Activated CD8-positive, alpha-beta memory T cell treated with anti-CD3 and anti-CD28 coated beads for 1 hour (primary cell): ENCODE measurements around the gene PRPF38B.
A peak's percentile ranks its signal among the peaks of the same experiment; 100 is the strongest.
"Not testable (repeated sequence)": the region's sequence is repeated elsewhere in the genome, so short reads cannot be mapped to it uniquely, and the experiment has no call there.

Experiments used
- DNase-seq, 2 donors: peaks; one replicate each; pipeline ENCODE4 v3.0.0-alpha.2; 2020; ENCODE audit warnings: low read depth in 1 of 2; ENCODE audit errors: extremely low read depth in 1 of 2

The PRPF38B gene

DNA sequence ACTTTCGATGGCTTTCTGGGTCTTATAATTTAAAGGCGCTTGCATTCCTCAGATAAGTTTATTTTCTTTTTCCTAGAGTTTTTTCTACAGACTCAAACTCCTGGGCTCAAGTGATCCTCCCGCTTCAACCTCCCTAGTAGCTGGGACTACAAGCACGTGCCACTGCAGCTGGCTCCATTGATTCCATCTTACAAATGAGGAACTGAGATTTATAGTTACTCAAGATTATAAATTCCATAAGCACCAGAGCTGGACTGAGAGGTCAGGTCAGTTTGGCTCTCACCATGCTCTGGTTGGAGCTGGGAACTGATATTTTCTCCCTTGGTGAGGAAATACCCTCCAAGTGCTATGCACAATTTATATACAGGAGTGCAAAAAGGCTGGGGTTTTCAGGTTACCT, 13.4 kb upstream of the PRPF38B start:
- DNase-seq, result no peak

DNA sequence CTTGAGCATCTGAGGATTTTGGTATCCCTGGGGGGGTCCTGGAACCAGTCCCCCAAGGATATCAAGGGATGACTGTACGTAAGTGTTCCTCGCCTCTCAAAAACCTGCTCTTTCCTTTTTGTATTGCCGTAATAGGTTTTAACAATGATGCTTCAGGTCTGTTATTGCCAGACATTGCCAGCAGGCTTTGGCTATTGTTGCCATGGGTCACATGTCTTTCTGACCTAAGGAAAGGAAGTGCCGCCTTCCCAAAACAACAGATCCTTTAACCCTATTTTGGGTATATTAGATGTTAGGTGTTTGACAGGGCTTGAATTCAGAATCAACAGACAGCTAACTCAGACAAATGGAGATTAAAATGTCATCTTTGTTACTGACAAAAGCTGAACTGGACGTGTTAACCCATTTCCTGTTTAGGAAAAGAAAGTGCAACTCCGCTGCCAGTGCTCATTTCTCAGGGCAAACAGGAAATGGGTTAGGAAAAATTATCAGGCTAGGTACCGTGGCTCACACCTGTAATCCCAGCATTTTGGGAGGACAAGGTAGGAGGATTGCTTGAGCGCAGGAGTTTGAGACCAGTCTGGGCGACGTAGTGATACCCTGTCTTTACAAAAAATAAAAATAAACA, 12.4 kb upstream of the PRPF38B start:
- DNase-seq, result no peak

DNA sequence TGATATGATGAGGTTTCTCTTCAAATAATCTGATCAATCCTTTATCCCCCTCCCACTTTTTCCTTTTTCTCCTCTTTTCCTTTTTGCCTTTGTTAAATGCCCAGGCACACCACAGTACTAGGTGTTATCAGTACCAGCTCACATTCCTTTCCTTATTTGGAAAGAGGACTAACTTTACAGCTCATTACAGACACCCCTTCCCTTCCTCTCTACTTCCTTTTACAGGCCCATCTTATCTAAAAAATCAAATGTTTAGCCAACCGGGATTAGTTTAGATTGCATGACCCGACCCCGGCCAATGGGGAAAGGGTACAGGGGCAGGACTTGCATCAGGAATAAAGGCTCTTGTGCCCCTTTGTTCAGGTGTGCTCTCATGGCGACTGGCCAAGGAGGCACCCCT, 10.4 kb upstream of the PRPF38B start:
- DNase-seq, result not testable (repeated sequence)

DNA sequence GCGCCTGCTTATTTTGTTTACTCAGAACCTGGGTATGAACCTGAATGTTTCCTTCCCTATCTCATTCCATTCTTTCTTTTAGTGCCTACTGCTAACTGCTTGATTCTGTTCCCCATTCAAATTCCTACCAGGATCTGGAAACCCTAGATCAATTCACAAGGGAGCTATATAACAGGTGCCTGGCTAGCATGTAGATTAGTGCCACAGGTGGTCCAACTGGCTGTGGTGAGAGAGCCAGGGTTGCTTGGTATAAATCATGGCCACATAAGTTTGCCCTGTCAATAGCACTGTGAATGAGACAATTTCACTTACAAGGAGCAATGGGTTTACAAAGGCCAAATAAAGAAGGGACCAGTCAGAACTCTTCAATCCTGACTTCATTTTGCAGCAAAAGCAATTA, 6.6 kb upstream of the PRPF38B start:
- no peak for DNase-seq

DNA sequence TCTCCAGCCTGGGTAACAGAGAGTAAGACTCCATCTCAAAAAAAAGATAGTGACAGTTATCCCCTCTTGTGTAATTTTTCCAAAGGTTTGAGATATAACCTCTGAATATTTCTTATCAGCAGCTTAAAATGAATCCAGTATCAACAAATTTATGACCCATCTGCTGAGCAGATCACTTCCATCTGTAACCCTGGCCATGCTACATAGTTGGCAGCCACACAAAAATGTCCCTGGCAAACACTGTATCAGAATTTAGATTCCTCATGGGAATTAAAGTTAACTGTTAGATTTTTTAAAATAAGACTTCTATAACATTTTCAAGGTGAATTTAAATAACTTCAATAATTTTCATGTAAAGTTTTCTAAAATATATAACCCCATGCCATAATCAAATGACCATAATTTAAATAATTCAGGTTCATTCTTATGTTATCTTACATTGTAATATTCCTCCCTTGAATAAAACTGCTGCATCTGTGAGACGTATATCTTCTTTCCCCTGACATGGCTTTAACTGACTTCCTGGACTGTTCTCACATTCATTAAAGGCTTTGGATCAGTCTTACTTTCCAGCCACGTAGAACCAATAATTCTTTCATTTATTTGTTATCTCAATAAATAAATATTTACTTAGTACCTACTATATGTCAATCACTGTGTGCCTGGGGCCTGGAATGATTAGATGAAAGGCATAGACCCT, 5.3 kb upstream of the PRPF38B start:
- no peak for DNase-seq

DNA sequence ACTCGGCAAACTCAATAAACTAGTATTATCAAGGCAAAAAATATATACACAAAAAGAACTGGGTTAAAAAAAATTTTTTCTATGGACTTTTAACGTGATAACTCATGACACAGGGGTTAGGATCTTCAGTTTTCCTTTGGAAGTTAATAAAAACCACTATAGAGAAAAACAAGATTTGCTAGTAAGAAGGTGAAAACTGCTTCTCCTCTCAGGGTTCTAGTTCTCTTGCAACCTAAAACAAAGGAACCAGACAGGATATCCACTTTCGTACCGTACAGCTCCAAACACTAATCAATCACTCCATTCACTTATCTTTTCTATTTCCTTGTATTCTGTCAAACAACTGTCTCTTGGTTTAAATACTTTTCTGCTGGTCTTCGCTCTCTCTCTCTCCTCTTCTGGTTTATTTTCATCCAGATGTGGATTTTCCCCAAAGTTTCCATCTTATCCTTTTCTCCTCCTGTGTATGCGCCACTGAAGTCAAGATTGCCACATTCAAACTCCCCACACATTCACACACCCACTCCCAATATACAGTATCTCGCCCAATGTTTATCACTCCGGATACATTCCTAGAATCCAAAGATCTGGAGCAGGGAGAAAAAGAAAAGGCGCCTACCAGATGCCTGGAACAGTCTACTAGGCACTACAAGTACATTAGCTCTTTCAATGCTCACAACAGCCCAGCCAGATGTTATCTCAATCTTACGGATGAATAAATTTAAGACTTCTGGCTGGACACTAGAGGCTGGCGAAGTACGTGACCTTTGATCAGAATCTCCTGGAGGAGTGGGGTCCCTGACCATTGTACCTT, 775 bp upstream of the PRPF38B start:
- DNase-seq, result no peak

DNA sequence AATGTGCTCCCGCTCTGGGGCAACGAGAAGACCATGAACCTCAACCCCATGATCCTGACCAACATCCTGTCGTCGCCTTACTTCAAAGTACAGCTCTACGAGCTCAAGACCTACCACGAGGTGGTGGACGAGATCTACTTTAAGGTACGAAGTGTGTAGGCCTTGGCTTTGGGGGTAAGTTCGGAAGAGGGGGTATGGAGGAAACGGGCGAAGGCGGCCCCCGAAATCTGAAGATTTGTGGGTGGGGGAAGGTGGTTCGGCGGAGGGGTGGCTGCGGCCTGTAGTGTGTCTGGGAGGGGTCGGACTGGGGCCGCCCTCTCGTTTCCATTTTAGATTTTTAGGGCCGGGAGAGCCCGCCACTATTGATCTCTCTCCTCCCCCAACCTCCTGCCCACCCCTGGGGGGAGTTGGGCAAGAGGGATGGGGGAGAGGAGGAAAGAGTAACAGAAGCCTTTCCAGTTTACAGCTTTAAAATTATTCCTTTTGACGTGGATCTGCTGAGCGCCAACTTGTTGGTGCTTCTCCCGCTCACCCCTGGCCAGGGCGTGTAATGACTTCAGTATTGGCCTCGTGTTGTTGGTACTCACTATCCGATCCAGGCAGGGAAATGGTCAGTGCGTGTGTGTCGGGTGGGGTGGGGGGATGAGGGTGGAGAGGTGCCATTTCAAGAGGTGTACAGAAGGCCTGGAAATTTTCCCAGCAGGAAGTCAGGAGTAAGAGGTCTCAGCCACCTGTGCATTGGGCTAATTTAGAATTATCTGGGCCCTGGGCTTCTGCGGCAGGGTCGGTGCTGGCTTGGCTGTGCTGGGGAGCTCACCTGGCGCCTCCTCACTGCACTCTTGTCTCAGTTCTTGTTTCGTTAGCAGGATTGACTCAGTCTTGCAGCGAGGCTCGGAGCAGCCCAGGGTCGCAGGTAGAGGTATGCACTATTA, 880 bp downstream of the PRPF38B start:
- peak; percentile 8 to 66 for DNase-seq

DNA sequence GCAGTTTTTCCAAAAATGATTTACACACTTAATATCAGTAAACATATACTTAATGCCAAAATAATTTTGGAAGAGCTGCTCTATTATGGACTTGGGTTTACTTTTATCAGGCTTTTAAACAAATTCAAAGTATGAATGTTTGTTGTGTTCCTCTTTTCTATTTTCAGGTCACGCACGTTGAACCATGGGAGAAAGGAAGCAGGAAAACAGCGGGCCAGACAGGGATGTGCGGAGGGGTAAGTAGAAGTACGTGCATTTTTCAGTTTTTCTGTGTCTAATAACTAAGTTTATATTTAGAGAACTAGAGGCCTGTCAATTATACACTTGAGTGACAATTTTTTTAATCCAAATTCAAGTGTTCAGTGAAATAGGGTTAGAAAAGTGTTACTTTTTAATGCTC, 3.4 kb downstream of the PRPF38B start:
- DNase-seq, result no peak

DNA sequence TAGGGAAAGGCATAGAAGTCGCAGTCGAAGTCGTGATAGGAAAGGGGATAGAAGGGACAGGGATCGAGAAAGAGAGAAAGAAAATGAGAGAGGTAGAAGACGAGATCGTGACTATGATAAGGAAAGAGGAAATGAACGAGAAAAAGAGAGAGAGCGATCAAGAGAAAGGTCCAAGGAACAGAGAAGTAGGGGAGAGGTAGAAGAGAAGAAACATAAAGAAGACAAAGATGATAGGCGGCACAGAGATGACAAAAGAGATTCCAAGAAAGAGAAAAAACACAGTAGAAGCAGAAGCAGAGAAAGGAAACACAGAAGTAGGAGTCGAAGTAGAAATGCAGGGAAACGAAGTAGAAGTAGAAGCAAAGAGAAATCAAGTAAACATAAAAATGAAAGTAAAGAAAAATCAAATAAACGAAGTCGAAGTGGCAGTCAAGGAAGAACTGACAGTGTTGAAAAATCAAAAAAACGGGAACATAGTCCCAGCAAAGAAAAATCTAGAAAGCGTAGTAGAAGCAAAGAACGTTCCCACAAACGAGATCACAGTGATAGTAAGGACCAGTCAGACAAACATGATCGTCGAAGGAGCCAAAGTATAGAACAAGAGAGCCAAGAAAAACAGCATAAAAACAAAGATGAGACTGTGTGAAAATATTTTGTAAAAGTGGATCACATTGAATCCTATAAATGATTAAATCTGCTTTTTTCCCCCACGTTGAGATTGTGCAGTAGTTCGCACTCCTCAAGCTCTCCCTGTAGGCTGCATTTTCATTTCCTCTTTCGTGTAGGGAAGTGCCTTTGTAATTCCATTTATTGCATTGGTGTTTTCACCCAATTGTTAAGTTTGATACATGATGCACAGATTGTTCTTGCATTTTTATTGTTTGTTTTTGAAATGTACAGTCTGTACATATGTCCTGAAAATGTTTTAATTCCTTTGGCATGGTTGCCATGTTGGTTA, 7.5 kb downstream of the PRPF38B start:
- no peak for DNase-seq

DNA sequence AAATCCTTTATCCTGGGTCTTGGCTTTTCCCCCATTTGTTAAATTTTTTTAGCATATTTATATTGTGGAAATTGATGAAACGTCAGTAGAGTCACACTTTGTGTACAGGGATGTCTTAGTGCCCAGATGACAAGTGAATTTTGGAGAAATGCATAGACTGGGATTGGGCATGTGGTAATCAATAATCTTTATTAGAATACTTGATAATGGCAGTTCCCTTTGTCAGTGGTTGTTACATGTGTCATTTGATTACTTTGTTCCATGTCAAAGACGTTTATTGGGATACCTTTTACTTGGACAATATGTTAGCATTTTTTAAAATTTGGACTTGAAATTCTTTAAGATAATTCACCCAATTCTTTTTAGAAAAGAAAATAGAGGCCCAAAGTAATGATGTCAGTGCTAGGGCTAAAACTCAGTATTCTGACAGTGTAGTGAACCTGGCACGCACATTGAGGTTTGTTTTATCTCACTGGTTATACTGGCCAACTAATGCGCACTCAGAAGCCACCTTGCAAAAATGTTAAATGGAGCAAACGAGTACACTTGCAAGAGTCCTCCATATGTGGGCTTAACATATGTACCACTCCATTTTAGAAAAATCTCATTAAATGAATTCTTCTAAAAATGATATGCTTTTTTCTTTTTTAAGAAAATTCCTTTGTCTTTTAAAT, 9.2 kb downstream of the PRPF38B start:
- DNase-seq, result no peak

DNA sequence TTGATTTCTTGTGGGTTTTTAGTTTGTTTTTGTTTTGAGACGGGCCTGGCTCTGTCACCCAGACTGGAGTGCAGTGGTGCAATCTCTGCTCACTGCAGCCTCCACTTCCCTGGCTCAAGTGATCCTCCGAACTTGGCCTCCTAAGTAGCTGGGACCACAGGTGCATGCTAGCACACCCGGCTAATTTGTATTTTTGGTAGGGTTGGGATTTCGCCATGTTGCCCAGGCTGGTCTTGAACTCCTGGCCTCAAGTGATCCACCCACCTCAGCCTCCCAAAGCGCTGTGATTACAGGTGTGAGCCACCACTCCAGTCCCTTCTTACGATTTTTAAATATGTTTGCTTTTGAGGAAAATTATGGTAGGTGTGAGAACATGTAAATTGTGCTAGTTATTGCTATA, 10.0 kb downstream of the PRPF38B start:
- not testable (repeated sequence) for DNase-seq

DNA sequence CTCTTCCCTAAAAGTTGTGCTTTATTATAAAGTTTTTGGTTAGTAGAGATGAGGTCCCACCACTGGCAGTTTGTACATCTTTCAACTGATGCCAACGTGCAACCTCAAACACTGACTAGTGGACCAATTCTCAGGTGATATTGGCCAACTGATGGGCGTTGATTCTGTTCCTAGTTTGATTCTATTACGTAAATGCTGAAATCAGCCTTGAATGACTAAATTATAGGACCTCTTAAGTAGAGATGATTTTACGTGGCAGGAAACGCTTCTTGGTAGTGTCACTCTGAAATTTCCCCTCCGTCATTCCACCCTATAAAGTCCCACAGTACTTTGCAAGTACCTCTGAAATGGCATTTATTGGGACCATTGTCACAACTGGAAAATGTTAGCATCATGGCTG, 11.8 kb downstream of the PRPF38B start:
- no peak for DNase-seq

DNA sequence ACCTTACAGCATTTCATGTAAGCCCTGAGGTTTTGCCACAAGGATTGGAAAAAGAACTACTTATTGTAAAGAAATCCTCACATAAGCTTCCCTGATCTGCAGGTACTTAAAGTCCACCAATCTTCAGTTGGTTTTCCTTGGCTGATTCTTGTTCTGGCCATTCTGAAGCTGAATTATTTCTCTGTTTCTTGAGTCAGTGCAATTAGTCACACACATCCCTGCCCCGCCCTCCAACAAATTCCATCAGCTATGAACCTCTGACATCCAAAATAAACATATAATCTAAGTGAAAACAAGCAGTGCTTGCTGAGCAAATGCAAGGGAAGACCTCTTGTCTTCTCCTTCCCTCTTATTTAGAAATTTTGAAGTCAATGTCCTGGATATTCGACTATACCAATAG, 12.4 kb downstream of the PRPF38B start:
- DNase-seq, result no peak

DNA sequence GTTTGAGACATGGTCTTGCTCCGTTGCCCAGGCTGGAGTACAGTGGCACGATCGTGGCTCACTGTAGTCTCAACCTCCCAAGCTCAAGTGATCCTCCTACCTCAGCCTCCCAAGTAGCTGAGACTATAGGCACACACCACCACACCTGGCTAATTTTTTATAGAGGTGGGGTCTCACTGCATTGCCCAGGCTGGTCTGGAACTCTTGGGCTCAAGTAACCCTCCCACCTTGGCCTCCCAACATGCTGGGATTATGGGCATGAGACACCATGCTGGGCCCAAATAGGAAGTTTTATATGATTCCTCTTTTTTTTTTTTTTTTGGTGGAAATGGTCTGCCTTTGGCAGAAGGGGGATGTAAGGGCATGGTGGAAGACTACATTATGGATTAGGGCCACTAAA, 14.5 kb downstream of the PRPF38B start:
- DNase-seq, result no peak

DNA sequence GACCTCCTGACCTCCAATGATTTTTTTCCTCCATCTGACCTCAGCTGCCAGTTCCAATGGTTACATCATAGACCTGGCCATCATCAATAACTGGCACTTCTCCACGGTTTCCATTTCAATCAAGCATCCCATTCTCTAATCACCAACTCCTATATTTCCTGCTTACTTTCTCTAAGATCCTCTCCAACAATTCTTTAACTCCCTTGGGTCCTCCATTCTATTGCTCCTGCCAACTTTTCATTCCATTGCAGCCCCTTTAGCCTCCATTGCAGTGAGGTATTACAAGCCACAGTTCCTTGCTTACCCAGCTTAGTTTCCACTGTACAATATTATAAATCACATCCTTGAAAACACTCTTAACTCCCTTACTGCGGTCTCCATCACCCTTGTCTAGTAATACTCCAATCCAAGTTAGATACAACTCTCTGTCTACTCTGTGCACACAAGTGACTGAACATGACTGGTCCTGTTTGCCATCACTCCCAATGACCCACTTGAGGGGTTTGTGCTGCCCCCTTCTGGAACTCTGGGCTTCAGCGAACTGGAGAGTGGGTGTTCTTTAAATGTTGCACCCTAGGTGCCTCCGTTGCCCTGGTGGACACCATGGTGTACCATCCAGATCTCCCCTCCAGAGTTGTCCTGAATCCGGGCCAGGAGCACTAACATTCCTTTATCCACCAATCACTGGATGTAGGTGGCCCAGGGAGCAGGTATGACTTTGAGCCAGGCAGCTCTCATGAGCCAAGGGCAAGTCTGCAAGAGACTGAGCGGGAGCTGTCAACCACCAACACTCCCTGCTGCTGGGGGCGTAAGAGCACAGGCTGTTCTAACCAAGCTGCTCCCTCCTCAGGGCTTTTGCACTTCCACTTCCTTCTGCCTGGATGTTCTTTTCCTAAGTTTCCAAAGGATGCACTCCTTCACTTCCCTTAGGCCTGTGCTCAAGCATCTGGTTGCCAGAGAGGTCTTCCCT, 16.9 kb downstream of the PRPF38B start:
- DNase-seq, result peak in 1 of 2 donors; percentile 43

DNA sequence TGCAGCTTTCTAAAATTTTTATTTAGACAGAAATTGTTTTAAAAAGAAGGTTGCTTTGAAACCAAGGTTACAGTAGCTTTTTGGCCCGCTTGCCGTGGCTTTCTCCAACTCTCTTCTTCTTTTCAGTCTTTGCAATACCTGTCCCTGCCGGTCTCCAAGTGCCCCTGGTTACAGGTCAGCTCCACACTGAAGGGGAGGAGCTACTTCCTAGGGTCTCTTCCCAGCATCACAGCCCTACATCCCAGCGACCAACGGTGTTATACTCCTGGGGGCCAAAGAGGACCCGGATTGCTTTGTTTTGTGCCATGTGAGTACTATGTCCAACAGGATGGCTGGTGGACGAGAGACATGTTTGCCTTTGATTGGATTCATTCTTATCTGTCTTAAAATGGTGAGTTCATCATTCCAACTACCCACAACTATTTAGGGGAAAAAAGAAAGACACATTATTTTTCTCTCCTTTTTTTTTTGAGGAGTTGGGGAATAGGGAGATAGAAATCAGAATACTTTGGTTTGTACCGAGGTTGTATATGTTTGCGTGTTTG, 20.6 kb downstream of the PRPF38B start, which contains the start of gene FNDC7:
Gene FNDC7, plus strand, starts transcription at position 303 of the 545 bp plus-strand sequence. Its CDS starts 26 bp downstream, at position 329.
- no peak for DNase-seq

DNA sequence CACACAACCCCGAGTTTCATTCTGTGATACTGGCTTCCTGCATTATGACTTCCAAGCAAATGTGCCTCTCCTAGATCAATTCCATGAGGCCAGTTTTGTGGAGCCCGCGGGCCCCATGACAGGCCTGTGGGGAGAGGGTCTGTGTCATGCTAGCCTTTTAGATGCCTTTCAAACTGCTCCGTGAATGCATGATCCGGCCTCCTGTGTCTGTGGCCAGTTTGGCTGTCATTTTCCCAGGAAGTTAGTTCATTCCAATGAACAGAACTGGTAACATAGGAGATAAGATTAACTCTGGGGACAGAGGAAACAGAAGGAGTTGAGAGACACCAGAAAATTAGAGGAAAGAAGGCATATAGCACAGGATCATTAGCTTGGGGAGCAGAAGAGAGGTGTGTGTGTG, 23.8 kb downstream of the PRPF38B start:
- DNase-seq, result no peak
